Stimulated activated CD8-positive, alpha-beta memory T cell treated with anti-CD3 and anti-CD28 coated beads, Interleukin-7, amount 100 ng/mL, for 48 hours (primary cell): ENCODE data around the gene CTIF.

Experiments
- DNase-seq, 2 donors: peaks; one replicate each; pipeline ENCODE4 v3.0.0-alpha.2; 2020; ENCODE audit warnings: low read depth in 1 of 2; ENCODE audit errors: extremely low read depth in 1 of 2

CTIF gene

DNA sequence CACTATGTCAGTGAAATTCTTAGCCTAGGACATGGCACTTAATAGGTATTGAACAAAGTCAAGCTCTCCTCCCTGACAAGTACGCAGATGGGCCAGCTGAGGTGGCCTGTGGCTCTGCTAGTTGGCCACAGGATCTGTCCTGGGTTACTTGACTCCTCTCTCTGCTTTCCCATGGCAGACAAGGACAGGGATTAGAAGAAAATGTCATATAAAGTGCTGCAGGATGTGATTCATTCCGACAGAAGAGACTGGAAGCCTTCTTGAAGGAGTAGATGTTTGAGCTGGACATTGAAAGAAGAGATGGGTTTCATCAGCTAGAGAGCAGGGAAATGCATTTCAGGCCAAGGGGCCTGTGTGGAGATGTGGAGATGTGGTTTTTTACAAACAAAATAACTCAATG, 365.3 kb downstream of the CTIF start:
- DNase-seq = no peak

DNA sequence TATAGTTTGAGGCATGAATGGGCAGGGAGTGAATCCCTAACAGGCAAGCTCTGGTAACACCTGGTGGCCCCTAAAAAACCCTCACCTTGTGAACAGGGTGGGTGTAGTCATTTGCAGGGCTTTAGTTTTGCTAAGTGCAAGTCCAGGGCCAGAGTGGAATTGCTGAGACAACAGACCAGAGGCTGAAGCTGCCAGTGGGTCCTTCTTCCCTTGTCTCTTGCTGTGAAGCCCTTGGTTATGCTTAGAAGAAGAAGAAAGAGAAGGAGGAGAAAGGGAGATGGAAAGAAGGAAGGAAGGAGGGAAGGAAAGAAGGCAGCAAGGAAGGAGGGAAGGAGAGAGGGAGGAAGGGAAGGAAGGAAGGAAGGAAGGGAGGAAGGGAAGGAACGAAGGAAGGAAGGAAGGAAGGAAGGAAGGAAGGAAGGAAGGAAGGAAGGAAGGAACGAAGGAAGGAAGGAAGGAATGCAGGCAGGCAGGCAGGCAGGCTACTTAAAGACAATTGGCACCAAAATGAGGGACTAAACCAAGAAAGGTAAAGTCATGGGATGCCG, 366.1 kb downstream of the CTIF start:
- DNase-seq = no peak

DNA sequence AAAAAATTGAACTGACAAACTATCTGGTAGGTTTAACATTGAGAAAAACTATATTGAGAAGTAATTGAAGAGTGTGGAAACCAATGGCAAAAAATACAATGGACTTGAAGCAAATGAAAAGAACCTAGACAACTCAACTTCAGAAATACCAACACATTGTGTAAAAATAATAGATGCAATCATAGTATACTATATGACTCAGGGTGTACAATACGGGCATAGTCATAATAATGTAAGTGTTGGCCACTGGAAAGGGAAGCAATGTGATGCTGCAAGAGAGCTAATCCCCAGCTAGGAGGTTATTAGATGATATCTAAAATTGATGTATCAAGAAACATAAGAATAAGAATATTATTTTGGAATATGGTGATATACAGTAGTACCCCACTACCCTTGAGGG, 366.7 kb downstream of the CTIF start:
- DNase-seq = no peak

DNA sequence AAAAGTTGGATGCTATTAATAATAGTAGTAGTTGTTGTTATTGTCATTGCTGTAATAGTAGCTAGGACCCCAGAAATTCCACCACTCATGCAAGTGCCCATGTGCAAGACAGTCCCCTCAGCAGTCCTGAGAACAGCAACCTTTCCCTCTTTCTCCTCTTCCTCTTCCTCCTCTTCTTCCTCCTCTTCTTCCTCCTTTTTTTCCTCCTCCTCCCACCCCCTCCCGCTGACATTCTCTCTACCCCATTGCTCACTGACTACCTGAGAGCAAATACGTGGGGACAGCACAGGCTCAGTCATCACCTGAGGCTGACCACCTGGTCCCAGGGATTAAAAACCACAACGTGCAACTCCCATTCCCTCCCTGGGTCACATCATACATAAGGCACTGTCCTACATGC, 370.1 kb downstream of the CTIF start:
- no peak for DNase-seq

DNA sequence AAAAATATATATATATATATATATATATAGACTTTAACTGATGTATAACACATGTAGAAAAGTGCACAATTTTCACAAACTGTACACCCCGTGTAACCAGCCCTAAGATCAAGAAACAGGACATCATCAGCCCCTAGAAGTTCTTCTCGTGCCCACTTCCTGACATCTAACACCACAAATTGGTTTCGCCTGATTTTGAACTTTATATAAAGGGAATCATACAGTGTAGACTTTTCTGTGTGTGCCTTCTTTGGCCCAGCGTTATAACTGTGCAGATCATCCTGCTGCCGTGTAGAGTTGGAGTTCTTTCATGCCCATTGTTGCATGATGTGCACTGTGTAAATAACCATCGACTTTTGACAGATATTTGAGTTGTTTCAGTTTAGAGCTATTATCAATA, 370.9 kb downstream of the CTIF start:
- DNase-seq = no peak

DNA sequence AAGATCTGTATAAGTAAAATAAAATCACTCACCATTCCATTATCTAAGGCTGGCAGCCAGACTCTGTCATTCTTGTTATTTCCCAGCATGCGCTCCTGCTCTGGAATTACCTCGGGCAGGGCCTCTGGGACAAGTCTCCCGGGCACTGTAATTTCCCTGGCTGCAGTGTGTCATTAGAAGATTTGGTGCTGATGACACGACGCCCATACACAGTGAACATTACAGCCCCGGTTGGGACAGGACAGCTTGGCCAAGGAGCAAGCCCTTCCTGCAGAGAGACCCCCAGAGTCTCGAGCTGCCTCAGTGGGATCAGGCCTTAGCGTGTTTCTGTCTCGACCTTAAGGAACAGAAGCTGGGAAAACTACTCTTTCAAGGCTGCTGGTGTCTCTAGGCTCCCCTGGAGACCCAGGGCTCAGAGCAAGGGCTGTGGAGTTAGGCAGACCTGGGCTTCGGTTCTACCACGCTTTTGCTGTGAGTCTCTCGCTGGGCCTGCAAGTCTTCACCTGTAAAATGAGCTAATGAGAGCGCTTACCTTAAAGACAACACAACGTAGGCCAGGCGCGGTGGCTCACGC, 372.2 kb downstream of the CTIF start:
- DNase-seq = no peak
